Ovary (tissue), 3 donors: ENCODE data around the gene DSCAML1.

ENCODE experiments used
- CTCF ChIP-seq, 3 donors: fragments of 450-650 bp in 2 of 3; fragments of 200-600 bp in 1 of 3; IDR thresholded peaks; one replicate each; pipeline versions ENCODE4 v1.5.1 to v1.8.0; 2016 to 2022; ENCODE audit warnings: antibody characterized with exemption in 3 of 3, mild to moderate bottlenecking in 1 of 3
- EP300 ChIP-seq: sonication (generic); formaldehyde crosslinking; IDR thresholded peaks from one replicate; pipeline ENCODE4 v1.6.1; 2017; ENCODE audit warnings: antibody characterized with exemption
- POLR2A ChIP-seq: fragments of 450-650 bp; IDR thresholded peaks from one replicate; pipeline ENCODE4 v1.6.1; 2017; ENCODE audit warnings: antibody characterized with exemption, mild to moderate bottlenecking, moderate library complexity
- donor health status: DM: no; HTN: no; CAD: no.

- TF ChIP-seq CTCF (IDR thresholded peaks at IDR 0.05) (no peak), EP300 (no peak), POLR2A (no peak)
Measured at GRCh38 chr11:117733316-117733715, 63.7 kb downstream of the DSCAML1 start.
